ENCODE data around the gene GCN1.

- TF ChIP-seq, protein P1, sequence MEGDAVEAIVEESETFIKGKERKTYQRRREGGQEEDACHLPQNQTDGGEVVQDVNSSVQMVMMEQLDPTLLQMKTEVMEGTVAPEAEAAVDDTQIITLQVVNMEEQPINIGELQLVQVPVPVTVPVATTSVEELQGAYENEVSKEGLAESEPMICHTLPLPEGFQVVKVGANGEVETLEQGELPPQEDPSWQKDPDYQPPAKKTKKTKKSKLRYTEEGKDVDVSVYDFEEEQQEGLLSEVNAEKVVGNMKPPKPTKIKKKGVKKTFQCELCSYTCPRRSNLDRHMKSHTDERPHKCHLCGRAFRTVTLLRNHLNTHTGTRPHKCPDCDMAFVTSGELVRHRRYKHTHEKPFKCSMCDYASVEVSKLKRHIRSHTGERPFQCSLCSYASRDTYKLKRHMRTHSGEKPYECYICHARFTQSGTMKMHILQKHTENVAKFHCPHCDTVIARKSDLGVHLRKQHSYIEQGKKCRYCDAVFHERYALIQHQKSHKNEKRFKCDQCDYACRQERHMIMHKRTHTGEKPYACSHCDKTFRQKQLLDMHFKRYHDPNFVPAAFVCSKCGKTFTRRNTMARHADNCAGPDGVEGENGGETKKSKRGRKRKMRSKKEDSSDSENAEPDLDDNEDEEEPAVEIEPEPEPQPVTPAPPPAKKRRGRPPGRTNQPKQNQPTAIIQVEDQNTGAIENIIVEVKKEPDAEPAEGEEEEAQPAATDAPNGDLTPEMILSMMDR (IDR thresholded peaks at IDR 0.05): no peak
- TF ChIP-seq POLR2A (IDR thresholded peaks at IDR 0.05) (no peak), POLR2AphosphoS5 (IDR thresholded peaks at IDR 0.05; ENCODE audit: insufficient read depth in 1 of 2, low read depth in 1 of 2) (no peak)
These were observed 72.7 kb downstream of the GCN1 start for GRCh38 chr12:120121766-120122293.
